GM21360 (cell line): ENCODE results near the gene KLHL30.
"Not testable (repeated sequence)": the region's sequence is repeated elsewhere in the genome, so short reads cannot be mapped to it uniquely, and the experiment has no call there.

ENCODE experiments used
- ATAC-seq: cut with Tn5 transposase; IDR thresholded peaks from one replicate; pipeline ENCODE4 v1.9.1; 2021; ENCODE audit warnings: mild to moderate bottlenecking, moderate library complexity; ENCODE audit not compliant: unreplicated experiment

Gene KLHL30

GRCh38 chr2:238101891-238102841 lies 36.3 kb upstream of the KLHL30 start:
- no peak for ATAC-seq

- ATAC-seq: no peak
These were observed 35.6 kb upstream of the KLHL30 start for GRCh38 chr2:238102865-238103264.

GRCh38 chr2:238103465-238104225 lies 34.8 kb upstream of the KLHL30 start:
- no peak for ATAC-seq

GRCh38 chr2:238104226-238104690 lies 34.2 kb upstream of the KLHL30 start:
- ATAC-seq: no peak

GRCh38 chr2:238104691-238105371 lies 33.6 kb upstream of the KLHL30 start:
- ATAC-seq: no peak

- no peak for ATAC-seq
These were observed 32.7 kb upstream of the KLHL30 start for GRCh38 chr2:238105506-238106338.

GRCh38 chr2:238106339-238106697 lies 32.1 kb upstream of the KLHL30 start:
- no peak for ATAC-seq

GRCh38 chr2:238106698-238107524 lies 31.6 kb upstream of the KLHL30 start:
- ATAC-seq: no peak

- ATAC-seq: no peak
These were observed 30.7 kb upstream of the KLHL30 start for GRCh38 chr2:238107525-238108422.

- ATAC-seq: peak; percentile 70
These were observed 29.9 kb upstream of the KLHL30 start for GRCh38 chr2:238108423-238109183.

- no peak for ATAC-seq
These were observed 24.9 kb upstream of the KLHL30 start for GRCh38 chr2:238113611-238114010.

GRCh38 chr2:238114331-238114841 lies 24.1 kb upstream of the KLHL30 start:
- ATAC-seq: no peak

- no peak for ATAC-seq
These were observed 23.4 kb upstream of the KLHL30 start for GRCh38 chr2:238114851-238115660.

GRCh38 chr2:238115709-238116108 lies 22.8 kb upstream of the KLHL30 start:
- not testable (repeated sequence) for ATAC-seq

GRCh38 chr2:238116298-238117198 lies 21.9 kb upstream of the KLHL30 start:
- no peak for ATAC-seq
